HG03103 (cell line): ENCODE measurements around the gene IREB2.
"Not testable (repeated sequence)": the region's sequence is repeated elsewhere in the genome, so short reads cannot be mapped to it uniquely, and the experiment has no call there.

Experiments
- ATAC-seq: cut with Tn5 transposase; IDR thresholded peaks from one replicate; pipeline ENCODE4 v1.9.1; 2021; ENCODE audit warnings: low read depth; ENCODE audit not compliant: unreplicated experiment

IREB2 gene

GRCh38 chr15:78461171-78461888 lies 23.3 kb downstream of the IREB2 start:
- ATAC-seq: no peak

GRCh38 chr15:78469031-78469430 lies 31.0 kb downstream of the IREB2 start:
- ATAC-seq: no peak

- ATAC-seq: no peak
Observed at GRCh38 chr15:78477295-78477694, 39.3 kb downstream of the IREB2 start.

DNA sequence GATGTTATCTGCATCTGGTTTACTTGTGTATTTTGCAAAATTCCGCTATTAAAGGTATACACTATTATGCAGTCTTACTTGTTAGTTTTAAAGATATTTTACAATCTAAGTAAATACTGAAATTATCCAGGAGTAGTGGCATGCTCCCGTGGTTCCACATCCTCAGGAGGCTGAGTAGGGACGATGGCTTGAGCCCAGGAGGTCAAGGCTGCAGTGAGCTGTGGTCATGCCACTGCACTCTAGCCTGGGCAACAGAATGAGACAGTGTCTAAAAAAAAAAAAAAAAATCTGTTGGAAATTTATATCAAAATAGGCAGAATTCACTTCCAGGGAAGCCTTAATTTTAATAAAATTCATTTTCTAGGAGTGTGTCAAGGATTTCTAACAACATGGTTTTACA lies 41.6 kb downstream of the IREB2 start:
- ATAC-seq: no peak

- no peak for ATAC-seq
Observed at GRCh38 chr15:78481917-78482316, 43.9 kb downstream of the IREB2 start.

DNA sequence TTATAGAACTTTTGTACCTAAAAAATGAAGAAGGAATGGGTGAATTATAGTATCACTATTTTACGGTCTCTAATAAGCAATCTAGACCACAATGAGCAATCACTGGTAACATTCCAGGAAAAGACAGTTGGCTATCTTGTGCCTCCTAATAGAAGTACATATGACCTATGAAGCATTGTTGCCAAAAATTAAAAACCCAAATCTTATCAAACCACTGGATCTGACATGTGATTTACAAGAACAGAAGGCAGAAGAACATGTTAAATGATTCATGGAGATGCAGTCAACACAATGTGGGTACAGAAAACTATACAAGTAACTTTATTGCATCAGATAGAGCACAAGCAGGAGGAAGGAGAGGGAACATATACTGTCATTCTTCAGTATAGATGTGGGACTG lies 54.9 kb downstream of the IREB2 start:
- no peak for ATAC-seq

DNA sequence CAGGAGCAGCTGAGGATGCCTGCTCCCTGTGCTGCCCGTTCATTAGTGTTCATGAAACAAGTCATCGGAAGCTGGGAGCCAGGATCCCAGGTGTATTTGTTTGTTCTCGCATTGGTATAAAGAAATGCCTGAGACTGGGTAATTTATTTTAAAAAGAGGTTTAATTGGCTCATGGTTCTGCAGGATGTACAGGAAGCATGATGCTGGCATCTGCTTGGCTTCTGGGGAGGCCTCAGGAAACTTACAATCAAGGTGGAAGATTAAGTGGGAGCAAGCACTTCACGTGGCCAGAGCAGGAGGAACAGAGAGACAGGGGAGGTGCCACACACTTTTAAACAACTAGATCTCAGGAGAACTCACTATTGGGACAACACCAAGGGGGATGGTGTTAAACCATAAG lies 63.8 kb downstream of the IREB2 start:
- no peak for ATAC-seq

- ATAC-seq: no peak
Observed at GRCh38 chr15:78502641-78503040, 64.6 kb downstream of the IREB2 start.

DNA sequence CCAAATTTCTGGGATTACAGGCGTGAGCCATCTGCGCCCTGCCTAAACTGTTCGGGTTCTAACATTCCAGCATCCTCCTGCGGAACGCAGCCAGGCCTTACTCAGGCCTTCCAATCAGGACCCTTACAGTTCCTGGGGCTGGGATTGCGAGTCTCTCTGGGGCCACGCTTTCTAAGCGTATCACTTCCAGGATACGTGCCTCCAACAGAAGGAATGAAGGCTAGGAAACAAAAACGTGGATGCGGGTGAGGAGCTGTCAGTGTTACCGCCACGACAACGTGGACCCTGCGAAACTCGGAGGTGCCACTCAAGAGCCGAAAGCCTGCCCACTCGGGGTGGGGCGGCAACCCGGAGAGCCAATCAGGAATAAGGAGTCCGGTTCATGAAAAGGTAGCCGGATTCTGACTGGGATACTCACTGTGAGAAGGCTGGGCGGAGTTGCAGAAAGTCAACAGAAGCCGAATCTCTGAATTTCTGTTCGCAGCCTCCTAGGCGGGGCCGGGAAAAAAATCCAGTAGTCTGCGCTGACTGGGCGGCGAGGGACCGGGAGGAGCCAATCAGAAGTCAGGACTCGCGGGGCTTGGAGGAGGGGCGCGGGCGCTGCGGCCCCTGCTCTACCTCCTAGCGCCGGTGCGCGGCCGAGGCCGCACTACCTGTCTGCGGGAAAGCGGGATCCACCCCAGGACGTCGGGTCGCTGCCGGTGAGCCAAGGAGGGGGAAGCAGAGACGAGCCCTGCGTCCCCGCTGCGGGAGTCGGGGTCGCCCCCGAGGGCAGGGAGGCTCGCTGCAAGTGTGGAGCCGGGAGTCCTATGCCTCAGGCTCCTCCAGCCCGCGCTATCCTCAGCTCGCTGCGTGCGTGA lies 69.2 kb downstream of the IREB2 start, which contains the start of gene HYKK:
Gene HYKK (plus strand): TSS at position 607 of the 860 bp plus-strand sequence. CDS start 5,512 bp downstream, outside the sequence.
- ATAC-seq: peak; percentile 73

GRCh38 chr15:78507831-78508160 lies 69.8 kb downstream of the IREB2 start:
- ATAC-seq: peak; percentile 12

DNA sequence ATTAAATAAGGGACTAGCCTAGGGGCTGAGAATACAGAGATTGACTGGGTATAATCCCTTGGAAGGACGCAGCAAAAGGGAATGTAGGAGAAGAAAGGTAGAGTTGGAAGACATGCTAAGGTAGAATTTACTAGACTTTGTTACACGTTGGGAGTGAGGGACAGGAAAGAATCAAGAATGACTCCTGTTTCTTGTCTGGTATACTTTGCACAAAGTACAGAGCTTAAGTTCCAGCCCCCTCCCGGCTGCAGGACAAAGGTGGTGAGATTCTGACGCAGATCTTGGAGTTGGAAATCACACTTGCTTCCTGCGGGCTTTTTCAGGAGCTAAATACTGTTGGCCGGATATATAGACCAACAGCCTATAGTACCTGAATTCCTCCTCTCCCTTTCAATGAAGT lies 70.3 kb downstream of the IREB2 start:
- ATAC-seq: no peak

DNA sequence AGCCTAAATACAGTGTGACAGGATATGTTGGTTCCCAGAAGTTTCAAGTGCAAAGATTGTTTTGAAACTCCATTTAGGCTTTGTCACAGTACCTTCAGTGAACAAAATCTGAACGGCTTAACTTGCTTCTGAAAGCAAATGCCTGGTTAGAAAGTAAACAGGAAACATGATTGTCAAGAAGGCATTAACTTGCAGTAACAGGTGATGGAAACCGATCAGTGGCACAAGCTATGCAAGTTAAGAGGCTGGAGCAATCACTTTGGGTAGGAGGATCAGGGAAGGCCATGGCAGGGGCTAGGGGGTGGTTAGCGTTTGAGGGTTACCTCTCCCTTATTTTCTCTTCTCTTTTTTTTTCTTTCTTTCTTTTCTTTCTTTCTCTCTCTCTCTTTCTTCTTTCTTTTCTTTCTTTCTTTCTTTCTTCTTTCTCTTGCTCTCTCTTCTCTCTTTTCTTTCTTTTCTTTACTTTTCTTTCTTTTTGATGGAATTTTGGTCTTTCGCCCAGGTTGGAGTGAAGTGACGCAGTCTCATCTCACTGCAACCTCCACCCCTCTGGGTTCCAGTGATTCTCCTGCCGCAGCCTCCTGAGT lies 71.8 kb downstream of the IREB2 start:
- ATAC-seq: no peak

DNA sequence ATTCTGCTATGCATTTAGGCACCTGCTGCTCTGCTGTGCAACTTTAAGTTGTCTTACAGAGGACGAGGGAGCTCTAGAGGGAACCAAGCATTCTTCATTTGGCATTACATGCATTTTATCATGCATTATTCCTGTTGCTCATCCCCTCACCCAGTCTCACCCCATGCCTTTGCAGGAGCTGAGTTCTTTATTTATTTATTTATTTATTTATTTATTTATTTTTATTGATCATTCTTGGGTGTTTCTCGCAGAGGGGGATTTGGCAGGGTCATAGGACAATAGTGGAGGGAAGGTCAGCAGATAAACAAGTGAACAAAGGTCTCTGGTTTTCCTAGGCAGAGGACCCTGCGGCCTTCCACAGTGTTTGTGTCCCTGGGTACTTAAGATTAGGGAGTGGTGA lies 82.0 kb downstream of the IREB2 start:
- ATAC-seq: not testable (repeated sequence)

GRCh38 chr15:78524230-78524629 lies 86.2 kb downstream of the IREB2 start:
- ATAC-seq: no peak

- ATAC-seq: no peak
Observed at GRCh38 chr15:78527325-78527724, 89.3 kb downstream of the IREB2 start.

DNA sequence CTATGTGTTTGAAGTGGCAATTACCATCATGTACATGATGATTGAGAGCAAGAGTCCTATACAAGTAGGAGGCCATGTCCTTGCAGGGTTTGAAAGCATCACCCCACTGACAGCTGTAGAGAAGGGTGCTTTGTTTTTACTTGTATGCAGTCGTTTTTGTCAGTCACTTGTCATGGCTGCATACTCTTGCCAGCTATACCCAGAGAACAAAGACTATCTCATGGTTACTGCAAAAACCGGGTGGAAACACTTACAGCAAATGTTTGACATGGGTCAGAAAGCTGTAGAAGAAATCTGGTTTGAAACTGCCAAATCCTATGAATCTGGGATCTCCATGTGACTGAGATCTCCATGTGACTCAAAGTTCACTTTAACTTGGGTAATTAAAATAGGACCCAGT lies 95.3 kb downstream of the IREB2 start:
- ATAC-seq: no peak

GRCh38 chr15:78536134-78536533 lies 98.1 kb downstream of the IREB2 start:
- ATAC-seq: no peak

DNA sequence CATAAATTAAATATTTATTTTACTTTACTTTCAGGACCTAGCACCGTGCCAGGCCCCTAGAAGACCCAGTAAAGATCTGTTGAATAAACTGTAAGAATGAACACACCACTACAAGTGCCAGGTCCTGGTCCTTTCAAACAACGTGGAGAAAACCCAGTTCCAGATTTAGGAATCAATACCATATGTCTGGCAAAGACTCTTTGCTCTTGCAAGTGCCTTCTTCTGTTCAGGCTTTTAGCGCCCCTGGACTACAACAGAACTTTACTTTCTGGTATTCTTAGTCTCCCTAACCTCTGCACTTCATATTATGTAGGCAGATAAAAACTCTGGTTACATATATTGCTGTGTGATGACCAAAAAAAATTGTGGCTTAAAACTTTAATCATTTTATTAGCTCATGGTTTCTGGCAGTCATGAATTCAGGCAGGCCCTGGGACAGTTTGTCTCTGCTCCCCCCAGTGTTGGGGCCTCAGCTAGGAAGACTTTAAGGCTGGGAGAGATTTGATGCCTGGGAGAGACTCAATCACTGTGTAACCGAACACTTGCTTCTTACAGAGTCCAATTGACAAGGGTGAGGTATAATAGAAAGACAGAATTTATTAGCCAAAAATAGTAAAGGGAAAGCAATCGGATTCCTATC lies 99.4 kb downstream of the IREB2 start:
- ATAC-seq: no peak

- ATAC-seq: no peak
Observed at GRCh38 chr15:78538358-78538757, 100.3 kb downstream of the IREB2 start.

GRCh38 chr15:78539464-78540140 lies 101.6 kb downstream of the IREB2 start:
- ATAC-seq: not testable (repeated sequence)
